SK-N-SH treated with all-trans-retinoic acid at 6 μM for 48 hours (cell line): Measurements from ENCODE around the gene TES.
A peak's percentile ranks its signal among the peaks of the same experiment; 100 is the strongest.

ENCODE experiments used
- ATAC-seq: fragments of 200-7000 bp; cut with Tn5 transposase; 3 replicates; pipeline ENCODE4 v1.9.1; 2020; ENCODE audit warnings: mild to moderate bottlenecking, moderate library complexity
- ARNTL ChIP-seq: fragments of 450-650 bp; formaldehyde crosslinking; IDR thresholded peaks from 2 replicates; pipeline ENCODE4 v1.5.0; 2020; ENCODE audit warnings: low read depth, mild to moderate bottlenecking, moderate library complexity, borderline replicate concordance
- BACH2 ChIP-seq: fragments of 250-450 bp; sonication (Bioruptor Pico); IDR thresholded peaks from 2 replicates; pipeline ENCODE4 v1.9.0; 2021; ENCODE audit warnings: mild to moderate bottlenecking, borderline replicate concordance
- CREB5 ChIP-seq: fragments of 250-450 bp; sonication (Bioruptor Pico); IDR thresholded peaks from 2 replicates; pipeline ENCODE4 v1.5.1; 2020; ENCODE audit warnings: low read depth, mild to moderate bottlenecking, moderate library complexity
- CSDC2 ChIP-seq: fragments of 250-450 bp; sonication (Bioruptor Pico); IDR thresholded peaks from 2 replicates; pipeline ENCODE4 v1.5.0; 2020; ENCODE audit warnings: mild to moderate bottlenecking, moderate library complexity
- CSRNP3 ChIP-seq: fragments of 250-450 bp; sonication (Bioruptor Pico); IDR thresholded peaks from 2 replicates; pipeline ENCODE4 v1.5.1; 2021; ENCODE audit warnings: mild to moderate bottlenecking, moderate library complexity
- ESRRG ChIP-seq: fragments of 250-450 bp; sonication (Bioruptor Pico); IDR thresholded peaks from 2 replicates; pipeline ENCODE4 v1.6.1; 2021; ENCODE audit warnings: mild to moderate bottlenecking
- ISL1 ChIP-seq: fragments of 250-450 bp; sonication (Bioruptor Pico); IDR thresholded peaks from 2 replicates; pipeline ENCODE4 v2.1.2; 2022; ENCODE audit warnings: mild to moderate bottlenecking, moderate library complexity
- OSR1 ChIP-seq: fragments of 250-450 bp; sonication (Bioruptor Pico); IDR thresholded peaks from 2 replicates; pipeline ENCODE4 v1.8.0; 2022; ENCODE audit warnings: moderate library complexity, mild to moderate bottlenecking, inconsistent platforms
- PATZ1 ChIP-seq: fragments of 250-450 bp; sonication (Bioruptor Pico); IDR thresholded peaks from 2 replicates; pipeline ENCODE4 v1.8.0; 2020; ENCODE audit warnings: mild to moderate bottlenecking, moderate library complexity, borderline replicate concordance
- POU6F1 ChIP-seq: fragments of 250-450 bp; sonication (Bioruptor Pico); IDR thresholded peaks from 2 replicates; pipeline ENCODE4 v1.8.0; 2021; ENCODE audit warnings: low read depth, mild to moderate bottlenecking, moderate library complexity, borderline replicate concordance
- PPARA ChIP-seq: fragments of 250-450 bp; sonication (Bioruptor Pico); IDR thresholded peaks from 2 replicates; pipeline ENCODE4 v1.5.0; 2020; ENCODE audit warnings: mild to moderate bottlenecking, borderline replicate concordance
- RARB ChIP-seq: fragments of 250-450 bp; sonication (Bioruptor Pico); IDR thresholded peaks from 2 replicates; pipeline ENCODE4 v1.8.0; 2021; ENCODE audit warnings: mild to moderate bottlenecking, moderate library complexity
- SNAI2 ChIP-seq: fragments of 250-450 bp; sonication (Bioruptor Pico); IDR thresholded peaks from 2 replicates; pipeline ENCODE4 v1.5.0; 2020; ENCODE audit warnings: mild to moderate bottlenecking, moderate library complexity
- TCF4 ChIP-seq: fragments of 250-450 bp; sonication (Bioruptor Pico); IDR thresholded peaks from 2 replicates; pipeline ENCODE4 v1.8.0; 2021; ENCODE audit warnings: mild to moderate bottlenecking, moderate library complexity, borderline replicate concordance
- TOX ChIP-seq: fragments of 250-450 bp; sonication (Bioruptor Pico); IDR thresholded peaks from 2 replicates; pipeline ENCODE4 v1.8.0; 2021; ENCODE audit warnings: mild to moderate bottlenecking, moderate library complexity, borderline replicate concordance
- TSHZ2 ChIP-seq: fragments of 250-450 bp; sonication (Bioruptor Pico); IDR thresholded peaks from 2 replicates; pipeline ENCODE4 v1.5.0; 2020; ENCODE audit warnings: mild to moderate bottlenecking, moderate library complexity
- ZC3H10 ChIP-seq: fragments of 250-450 bp; sonication (Bioruptor Pico); IDR thresholded peaks from 2 replicates; pipeline ENCODE4 v1.5.1; 2021; ENCODE audit warnings: mild to moderate bottlenecking, moderate library complexity
- ZFP3 ChIP-seq: fragments of 250-450 bp; sonication (Bioruptor Pico); IDR thresholded peaks from 2 replicates; pipeline ENCODE4 v1.5.0; 2020; ENCODE audit warnings: mild to moderate bottlenecking, moderate library complexity
- ZFP30 ChIP-seq: fragments of 450-650 bp; formaldehyde crosslinking; IDR thresholded peaks from 2 replicates; pipeline ENCODE4 v1.5.0; 2022; ENCODE audit warnings: mild to moderate bottlenecking, moderate library complexity
- ZNF565 ChIP-seq: fragments of 450-650 bp; formaldehyde crosslinking; conservative IDR thresholded peaks from 2 replicates; pipeline ENCODE4 v1.5.0; 2020; ENCODE audit warnings: low read depth, mild to moderate bottlenecking, moderate library complexity
- ZNF70 ChIP-seq: fragments of 450-650 bp; formaldehyde crosslinking; IDR thresholded peaks from 2 replicates; pipeline ENCODE4 v1.5.0; 2020; ENCODE audit warnings: mild to moderate bottlenecking, moderate library complexity
- ZNF8 ChIP-seq: fragments of 450-650 bp; formaldehyde crosslinking; IDR thresholded peaks from 2 replicates; pipeline ENCODE4 v1.5.0; 2020; ENCODE audit warnings: mild to moderate bottlenecking, moderate library complexity

Gene TES

DNA sequence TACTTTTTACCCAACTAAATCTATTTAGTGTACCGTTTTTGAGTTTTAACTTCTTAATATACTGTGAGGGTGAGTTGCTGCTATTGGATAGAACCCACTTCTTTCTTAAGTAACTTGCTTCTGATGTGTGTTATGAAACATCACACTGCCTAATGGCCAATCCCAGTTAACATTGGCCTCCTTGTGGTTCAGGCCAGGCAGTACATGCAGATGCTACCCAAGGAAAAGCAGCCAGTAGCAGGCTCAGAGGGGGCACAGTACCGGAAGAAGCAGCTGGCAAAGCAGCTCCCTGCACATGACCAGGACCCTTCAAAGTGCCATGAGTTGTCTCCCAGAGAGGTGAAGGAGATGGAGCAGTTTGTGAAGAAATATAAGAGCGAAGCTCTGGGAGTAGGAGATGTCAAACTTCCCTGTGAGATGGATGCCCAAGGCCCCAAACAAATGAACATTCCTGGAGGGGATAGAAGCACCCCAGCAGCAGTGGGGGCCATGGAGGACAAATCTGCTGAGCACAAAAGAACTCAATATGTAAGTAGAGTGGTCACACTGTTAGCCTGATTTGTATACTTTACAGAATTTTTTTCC is 39.7 kb downstream of the TES start:
- TF ChIP-seq SNAI2 (CRISPR knock-in tag) (no peak), RARB (no peak)
- peak; percentile 99 for ATAC-seq

- no peak for ATAC-seq
- TF ChIP-seq ZNF565 (CRISPR knock-in tag) (no peak), TCF4 (CRISPR knock-in tag) (no peak), CREB5 (CRISPR knock-in tag) (no peak), PATZ1 (no peak), BACH2 (CRISPR knock-in tag) (no peak)
Measured at GRCh38 chr7:116251675-116252074, 41.3 kb downstream of the TES start.

DNA sequence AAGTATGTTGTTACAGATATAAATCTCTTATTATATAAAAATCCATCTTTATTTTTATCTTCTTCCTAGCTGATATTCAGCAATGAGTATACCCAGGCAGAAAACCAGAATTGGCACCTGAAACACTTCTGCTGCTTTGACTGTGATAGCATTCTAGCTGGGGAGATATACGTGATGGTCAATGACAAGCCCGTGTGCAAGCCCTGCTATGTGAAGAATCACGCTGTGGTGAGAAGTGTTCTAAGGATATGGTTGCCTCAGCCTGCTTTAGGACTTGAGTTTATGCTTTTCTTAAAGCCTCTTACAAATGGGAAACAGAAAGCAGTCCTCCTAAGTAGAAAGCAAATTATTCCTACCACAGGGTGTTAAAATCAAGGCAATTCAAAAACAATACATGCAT is 41.9 kb downstream of the TES start:
- ATAC-seq: no peak
- TF ChIP-seq CREB5 (CRISPR knock-in tag) (no peak), TCF4 (CRISPR knock-in tag) (no peak), CSDC2 (CRISPR knock-in tag) (no peak)

DNA sequence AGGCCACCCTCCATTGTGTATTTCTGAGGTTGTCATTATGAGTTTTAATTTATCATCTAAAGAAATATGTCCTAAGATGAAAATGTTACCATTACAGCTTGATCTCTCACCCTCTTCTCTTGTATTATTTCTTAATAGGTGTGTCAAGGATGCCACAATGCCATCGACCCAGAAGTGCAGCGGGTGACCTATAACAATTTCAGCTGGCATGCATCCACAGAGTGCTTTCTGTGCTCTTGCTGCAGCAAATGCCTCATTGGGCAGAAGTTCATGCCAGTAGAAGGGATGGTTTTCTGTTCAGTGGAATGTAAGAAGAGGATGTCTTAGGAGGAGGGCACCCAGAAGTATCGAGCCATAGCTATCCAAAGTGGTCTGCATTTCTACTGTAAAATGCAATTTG is 46.8 kb downstream of the TES start:
- TF ChIP-seq ARNTL (CRISPR knock-in tag) (no peak), ZFP30 (CRISPR knock-in tag) (no peak), CSRNP3 (CRISPR knock-in tag) (no peak), ZNF70 (CRISPR knock-in tag) (no peak), TCF4 (CRISPR knock-in tag) (no peak), ZNF8 (CRISPR knock-in tag) (no peak), PATZ1 (no peak), CSDC2 (CRISPR knock-in tag) (no peak), PPARA (no peak), CREB5 (CRISPR knock-in tag) (no peak), POU6F1 (no peak), ISL1 (CRISPR knock-in tag) (no peak), TOX (CRISPR knock-in tag) (no peak), ESRRG (CRISPR knock-in tag) (no peak), TSHZ2 (CRISPR knock-in tag) (no peak), ZC3H10 (no peak), OSR1 (no peak), ZFP3 (CRISPR knock-in tag) (no peak)
- no peak for ATAC-seq
